ENCODE measurements around the gene CCP110. TPM values are rescaled to one million over a fixed set of nuclear protein-coding genes. Genes with fewer than 3 reads are reported as not detected.
A peak's percentile ranks its signal among the peaks of the same experiment; 100 is the strongest.

Gene CCP110
- total RNA-seq, 1 experiment from 2014 or later, result 21.6 TPM

- H3K27ac Mint-ChIP-seq, result peak overlapping the region in 2 of 3 experiments; percentile 91 to 94; a peak in 5 of 7 replicates
- H4K5ac ChIP-seq (ENCODE audit: insufficient read length, low read depth, low read length), result no peak overlapping the region
- H3K27ac ChIP-seq (ENCODE audit: insufficient read length, low read depth, low read length), result no peak overlapping the region
Observed at GRCh38 chr16:19524356-19524615, 544 bp downstream of the CCP110 start.

More at GRCh38 chr16:19524356-19524615, 544 bp downstream of the CCP110 start:
- no peaks in the 10 kb centered on the region for H4K20me1 ChIP-seq (ENCODE audit: control insufficient read depth, insufficient read depth, insufficient read length)
- no peak overlapping the region for H3K56ac ChIP-seq (ENCODE audit: insufficient read length, low read depth, low read length)
- peak overlapping the region; percentile 71 for H3K9ac ChIP-seq (ENCODE audit: extremely low read depth, insufficient read length, low read length)
- no peak overlapping the region for H2AK5ac ChIP-seq (ENCODE audit: insufficient read length, low read length)
- no peak overlapping the region for H4K91ac ChIP-seq (ENCODE audit: insufficient read length, low read depth, low read length)
- H3K79me2 ChIP-seq (ENCODE audit: insufficient read depth, low read length), result peaks cover 7% of the 10 kb centered on the region; the same call in 1 of the 2 replicates
- 0 out of 2 replicates have a peak, but pooled peaks cover 3% of the 10 kb centered on the region for H3K4me1 ChIP-seq (ENCODE audit: insufficient read depth, low read length)
- TF ChIP-seq CTCF (conservative IDR thresholded peaks at IDR 0.05), result no peak
- WGBS (ENCODE audit: extremely low coverage, insufficient read length, low lambda C conversion rate), result no CpG with 5 or more reads among the region's 11 CpGs
- no peaks in the 10 kb centered on the region for H3K79me1 ChIP-seq (ENCODE audit: insufficient read depth, low read depth, low read length, poor library complexity, severe bottlenecking)
- H3K27me3 Mint-ChIP-seq (ENCODE audit: low read depth), result no peaks in the 10 kb centered on the region
- no peak overlapping the region for H2BK15ac ChIP-seq (ENCODE audit: low read depth, low read length)
- H3T11ph ChIP-seq (ENCODE audit: low read length), result no peak overlapping the region
- H2BK5ac ChIP-seq (ENCODE audit: insufficient read length, low read length), result no peak overlapping the region
- H3K4me2 ChIP-seq (ENCODE audit: insufficient read depth, insufficient read length, low read length), result peak overlapping the region; percentile 100
- H3K36me3 Mint-ChIP-seq (ENCODE audit: insufficient read depth in 1 of 3, low read depth in 3 of 3), result peaks cover 1 to 14% (median 9%) of the 10 kb centered on the region in 3 experiments; a peak in 5 of 7 replicates
- H3K18ac ChIP-seq (ENCODE audit: insufficient read length, low read depth, low read length), result no peak overlapping the region
- no peak for DNase-seq
- H3K14ac ChIP-seq (ENCODE audit: insufficient read depth, low read length), result no peak overlapping the region
- peak overlapping the region; percentile 11 for H2AFZ ChIP-seq (ENCODE audit: low read length)
- H3K4ac ChIP-seq (ENCODE audit: low read depth, low read length), result no peak overlapping the region
- no peak overlapping the region for H2BK20ac ChIP-seq (ENCODE audit: low read depth, low read length, poor library complexity, severe bottlenecking)
- peaks cover 42% of the 10 kb centered on the region in 2 experiments for H3K4me1 Mint-ChIP-seq
- no peak overlapping the region for H4K8ac ChIP-seq (replicated peaks; ENCODE audit: insufficient read length, low read depth, low read length)
- no peak overlapping the region for H2BK120ac ChIP-seq (ENCODE audit: low read depth, low read length, poor library complexity, severe bottlenecking)
- H3K23me2 ChIP-seq (ENCODE audit: insufficient read length, low read depth, low read length, poor library complexity, severe bottlenecking), result peaks cover 18% of the 10 kb centered on the region
- no peak overlapping the region for H2BK12ac ChIP-seq (ENCODE audit: insufficient read length, low read depth, low read length)
- peak overlapping the region; percentile 91 to 96 for H3K4me3 Mint-ChIP-seq
- H3K9me3 Mint-ChIP-seq, result no peaks in the 10 kb centered on the region
- no peak overlapping the region for H3K23ac ChIP-seq (ENCODE audit: insufficient read length, low read depth, low read length)
- H3K9me3 ChIP-seq (ENCODE audit: control insufficient read depth, low read depth, low read length), result no peaks in the 10 kb centered on the region
- H3K27me3 ChIP-seq (ENCODE audit: insufficient read depth, low read length), result no peaks in the 10 kb centered on the region

All from H9 (cell line).